ENCODE measurements around the gene HBP1.

Gene HBP1

GRCh38 chr7:107207459-107207858, 38.7 kb downstream of the HBP1 start:
- Histone ChIP-seq H3K4me3 (ENCODE audit: insufficient read depth, low read length, poor library complexity, severe bottlenecking) (no peak overlapping the region), H2AFZ (ENCODE audit: low read depth, low read length, severe bottlenecking) (no peak overlapping the region), H3K36me3 (ENCODE audit: low read length) (no peaks in the 10 kb centered on the region)

GRCh38 chr7:107208024-107208521, 39.3 kb downstream of the HBP1 start:
- Histone ChIP-seq H3K9me3 (ENCODE audit: insufficient read depth, low read length) (no peaks in the 10 kb centered on the region), H3F3A (ENCODE audit: insufficient read depth) (no peaks in the 10 kb centered on the region), H3K27me3 (ENCODE audit: low read length) (no peaks in the 10 kb centered on the region), H3K79me2 (ENCODE audit: insufficient read depth, low read length) (no peaks in the 10 kb centered on the region), H4K20me1 (ENCODE audit: low read depth, low read length) (no peaks in the 10 kb centered on the region), H3K9ac (ENCODE audit: low read length) (no peak overlapping the region), H3K9me2 (replicated peaks; ENCODE audit: insufficient read depth, low read length) (no peaks in the 10 kb centered on the region), H2AFZ (ENCODE audit: low read depth, low read length, severe bottlenecking) (no peak overlapping the region), H3K4me2 (ENCODE audit: low read depth, low read length, poor library complexity, severe bottlenecking) (no peak overlapping the region), H3K27ac (ENCODE audit: low read depth, low read length) (no peak overlapping the region), H3K36me3 (ENCODE audit: low read length) (no peaks in the 10 kb centered on the region), H3K4me3 (ENCODE audit: insufficient read depth, low read length, poor library complexity, severe bottlenecking) (no peak overlapping the region)
- TF ChIP-seq EZH2phosphoT487 (conservative IDR thresholded peaks at IDR 0.05; ENCODE audit: low read length) (no peak), CTCF (IDR thresholded peaks at IDR 0.05; ENCODE audit: insufficient read depth, low read length, poor library complexity, severe bottlenecking) (no peak)

More at GRCh38 chr7:107207459-107207858, 38.7 kb downstream of the HBP1 start:
- Histone ChIP-seq H3K79me2 (ENCODE audit: insufficient read depth, low read length) (no peaks in the 10 kb centered on the region), H3K27ac (ENCODE audit: low read depth, low read length) (no peak overlapping the region), H4K20me1 (ENCODE audit: low read depth, low read length) (no peaks in the 10 kb centered on the region), H3F3A (ENCODE audit: insufficient read depth) (no peaks in the 10 kb centered on the region), H3K27me3 (ENCODE audit: low read length) (no peaks in the 10 kb centered on the region), H3K9me3 (ENCODE audit: insufficient read depth, low read length) (no peaks in the 10 kb centered on the region), H3K4me2 (ENCODE audit: low read depth, low read length, poor library complexity, severe bottlenecking) (no peak overlapping the region), H3K9me2 (replicated peaks; ENCODE audit: insufficient read depth, low read length) (no peaks in the 10 kb centered on the region), H3K9ac (ENCODE audit: low read length) (no peak overlapping the region)
- no peak for TF ChIP-seq CTCF (IDR thresholded peaks at IDR 0.05; ENCODE audit: insufficient read depth, low read length, poor library complexity, severe bottlenecking)
- no peak for TF ChIP-seq EZH2phosphoT487 (conservative IDR thresholded peaks at IDR 0.05; ENCODE audit: low read length)

GRCh38 chr7:107208563-107208962, 39.8 kb downstream of the HBP1 start:
- H3K9ac ChIP-seq (ENCODE audit: low read length) = no peak overlapping the region
- TF ChIP-seq EZH2phosphoT487 (conservative IDR thresholded peaks at IDR 0.05; ENCODE audit: low read length) (no peak), CTCF (IDR thresholded peaks at IDR 0.05; ENCODE audit: insufficient read depth, low read length, poor library complexity, severe bottlenecking) (no peak)

More at GRCh38 chr7:107208563-107208962, 39.8 kb downstream of the HBP1 start:
- no peak overlapping the region for H3K4me3 ChIP-seq (ENCODE audit: insufficient read depth, low read length, poor library complexity, severe bottlenecking)
- H3K4me2 ChIP-seq (ENCODE audit: low read depth, low read length, poor library complexity, severe bottlenecking) = no peak overlapping the region
- H3K9me2 ChIP-seq (replicated peaks; ENCODE audit: insufficient read depth, low read length) = no peaks in the 10 kb centered on the region
- H3F3A ChIP-seq (ENCODE audit: insufficient read depth) = no peaks in the 10 kb centered on the region
- no peaks in the 10 kb centered on the region for H4K20me1 ChIP-seq (ENCODE audit: low read depth, low read length)
- no peaks in the 10 kb centered on the region for H3K79me2 ChIP-seq (ENCODE audit: insufficient read depth, low read length)
- H3K27ac ChIP-seq (ENCODE audit: low read depth, low read length) = no peak overlapping the region
- no peaks in the 10 kb centered on the region for H3K27me3 ChIP-seq (ENCODE audit: low read length)
- no peaks in the 10 kb centered on the region for H3K9me3 ChIP-seq (ENCODE audit: insufficient read depth, low read length)
- no peaks in the 10 kb centered on the region for H3K36me3 ChIP-seq (ENCODE audit: low read length)
- H2AFZ ChIP-seq (ENCODE audit: low read depth, low read length, severe bottlenecking) = no peak overlapping the region

Data from SU-DHL-6 (cell line).